Skin epidermis (tissue), 12 donors: ENCODE results near the gene CBX3.
"Not testable (repeated sequence)": the region's sequence is repeated elsewhere in the genome, so short reads cannot be mapped to it uniquely, and the experiment has no call there.

Source experiments
- H3K27ac ChIP-seq, 21 experiments: fragments of 200-600 bp; sonication (generic) in 11 of 21; one replicate each; pipeline ENCODE4 v1.5.0; 2020; ENCODE audit warnings: mild to moderate bottlenecking in 3 of 21, inconsistent platforms in 2 of 21, moderate library complexity in 2 of 21
- H3K4me3 ChIP-seq, 7 experiments: fragments of 200-600 bp; sonication (generic) in 2 of 7; one replicate each; pipeline ENCODE4 v1.5.0; 2020; ENCODE audit warnings: inconsistent platforms in 2 of 7, mild to moderate bottlenecking in 2 of 7, moderate library complexity in 1 of 7

The CBX3 gene

GRCh38 chr7:26237035-26237807, 35.7 kb downstream of the CBX3 start:
- Histone ChIP-seq H3K4me3 (no peak overlapping the region), H3K27ac (no peak overlapping the region)

GRCh38 chr7:26238032-26238431, 36.5 kb downstream of the CBX3 start:
- Histone ChIP-seq H3K4me3 (no peak overlapping the region), H3K27ac (no peak overlapping the region)

GRCh38 chr7:26245150-26245549, 43.6 kb downstream of the CBX3 start:
- H3K4me3 ChIP-seq: no peak overlapping the region
- H3K27ac ChIP-seq: no peak overlapping the region

GRCh38 chr7:26250239-26250638, 48.7 kb downstream of the CBX3 start:
- Histone ChIP-seq H3K27ac (no peak overlapping the region), H3K4me3 (no peak overlapping the region)

- peak overlapping the region in 1 of 7 experiments; percentile 5 for H3K4me3 ChIP-seq
- not testable (repeated sequence) for H3K27ac ChIP-seq
Observed at GRCh38 chr7:26261866-26262265, 60.3 kb downstream of the CBX3 start.
